Esophagus muscularis mucosa (tissue), 4 donors: ENCODE results near the gene FBN1. TPM values are rescaled to one million over a fixed set of nuclear protein-coding genes. Genes with fewer than 3 reads are reported as not detected.

ENCODE experiments used
- DNase-seq: peaks from one replicate; pipeline ENCODE4 v3.0.0-alpha.2; 2017; ENCODE audit errors: extremely low spot score
- H3K27ac ChIP-seq, 4 donors: fragments of 200-600 bp; sonication (generic); replicated peaks in 1 of 4; 1 replicate in 3 of 4; 2 replicates in 1 of 4; pipeline ENCODE4 v1.5.1; 2016 to 2019; ENCODE audit warnings: mild to moderate bottlenecking in 1 of 4
- H3K27me3 ChIP-seq, 4 donors: fragments of 200-600 bp; sonication (generic); one replicate each; pipeline versions ENCODE4 v1.5.1 to v1.6.0; 2016 to 2019
- H3K36me3 ChIP-seq, 4 donors: fragments of 200-600 bp; sonication (generic); one replicate each; pipeline ENCODE4 v1.5.1; 2016 to 2019
- H3K4me1 ChIP-seq, 4 donors: fragments of 200-600 bp; sonication (generic); one replicate each; pipeline ENCODE4 v1.5.1; 2016 to 2019
- H3K4me3 ChIP-seq, 4 donors: fragments of 200-600 bp; sonication (generic); 1 replicate in 2 of 4; 2 replicates in 2 of 4; pipeline ENCODE4 v1.5.1; 2016 to 2019; ENCODE audit warnings: mild to moderate bottlenecking in 4 of 4, moderate library complexity in 1 of 4
- H3K9me3 ChIP-seq, 4 donors: fragments of 200-600 bp; sonication (generic); 1 replicate in 3 of 4; 2 replicates in 1 of 4; pipeline ENCODE4 v1.5.1; 2016 to 2019
- EP300 ChIP-seq: sonication (generic); formaldehyde crosslinking; IDR thresholded peaks from one replicate; pipeline ENCODE4 v1.6.1; 2017; ENCODE audit warnings: antibody characterized with exemption
- POLR2A ChIP-seq: fragments of 450-650 bp; IDR thresholded peaks from one replicate; pipeline ENCODE4 v1.6.1; 2017; ENCODE audit warnings: antibody characterized with exemption, moderate library complexity, mild to moderate bottlenecking, low read depth
- POLR2AphosphoS5 ChIP-seq, 2 donors: sonication (generic); formaldehyde crosslinking; IDR thresholded peaks; one replicate each; pipeline ENCODE4 v1.6.1; 2017; ENCODE audit warnings: antibody characterized with exemption in 2 of 2
- WGBS: methylation state at CpG from one replicate; pipeline ENCODE4 v1.1.5; 2018; 5-methylcytosine and 5-hydroxymethylcytosine counted together
- intact Hi-C: fragments of 100-400 bp; cut with DNase I; formaldehyde crosslinking; loops from one replicate; pipeline ENCODE4 v1.15.1; 2023
- total RNA-seq, 4 donors: library from RNA; depleted of rRNA; stranded (reverse); fragments of >200 nt; gene quantifications; one replicate each; pipeline versions ENCODE4 v1.1.0 to v1.2.1, GENCODE V29; 2016
- TF ChIP-seq, protein P1 (sequence below), 3 experiments: fragments of 200-600 bp in 2 of 3; fragments of 450-650 bp in 1 of 3; sonication (generic) in 2 of 3; IDR thresholded peaks; one replicate each; pipeline ENCODE4 v1.5.1; 2017 to 2019; ENCODE audit warnings: antibody characterized with exemption in 3 of 3, mild to moderate bottlenecking in 2 of 3, moderate library complexity in 1 of 3

FBN1 gene
- total RNA-seq, 4 donors from 2014 or later, result 159 to 253 (median 226) TPM

DNA sequence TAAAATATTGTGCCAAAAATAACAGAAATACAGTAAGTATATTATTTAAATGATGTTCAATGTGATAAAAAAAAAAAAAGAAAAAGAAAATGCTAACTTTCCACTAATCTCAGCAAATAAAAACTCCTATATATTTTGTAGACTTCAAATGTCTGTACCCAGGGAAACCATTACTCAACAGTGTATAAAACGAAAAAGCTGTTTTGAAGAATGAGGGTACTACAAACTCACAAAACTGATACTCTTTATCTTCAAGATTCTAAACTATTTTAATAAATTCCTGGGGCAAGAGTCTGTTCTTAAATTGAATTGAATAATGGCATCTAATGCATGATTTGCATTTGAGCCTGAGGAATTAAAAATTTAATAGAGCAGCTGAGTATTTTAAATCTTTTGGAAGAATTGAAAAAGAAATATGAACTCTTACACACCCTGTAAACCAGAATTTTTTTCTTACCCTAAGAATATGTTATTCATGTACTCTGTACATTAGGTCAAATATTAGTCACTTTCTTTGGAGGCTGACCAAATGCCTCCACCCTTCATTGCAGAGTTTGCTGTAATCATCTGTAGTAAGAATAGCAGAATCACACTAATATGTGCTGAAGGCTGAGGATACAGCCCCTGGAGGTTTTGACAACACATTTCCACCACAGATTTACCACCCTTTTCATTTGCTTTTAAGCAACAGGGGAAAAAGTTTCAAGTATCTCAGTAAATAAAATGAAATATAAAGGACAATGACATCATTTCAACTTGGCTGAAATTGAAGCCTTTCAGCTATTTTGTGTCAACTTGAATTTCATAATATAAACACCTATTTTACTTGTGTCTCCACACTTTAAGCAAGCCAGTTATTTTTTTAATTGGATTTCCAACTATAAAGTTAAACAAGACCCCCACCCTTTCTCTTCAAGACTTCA, 79.7 kb downstream of the FBN1 start:
- TF ChIP-seq, protein P1, sequence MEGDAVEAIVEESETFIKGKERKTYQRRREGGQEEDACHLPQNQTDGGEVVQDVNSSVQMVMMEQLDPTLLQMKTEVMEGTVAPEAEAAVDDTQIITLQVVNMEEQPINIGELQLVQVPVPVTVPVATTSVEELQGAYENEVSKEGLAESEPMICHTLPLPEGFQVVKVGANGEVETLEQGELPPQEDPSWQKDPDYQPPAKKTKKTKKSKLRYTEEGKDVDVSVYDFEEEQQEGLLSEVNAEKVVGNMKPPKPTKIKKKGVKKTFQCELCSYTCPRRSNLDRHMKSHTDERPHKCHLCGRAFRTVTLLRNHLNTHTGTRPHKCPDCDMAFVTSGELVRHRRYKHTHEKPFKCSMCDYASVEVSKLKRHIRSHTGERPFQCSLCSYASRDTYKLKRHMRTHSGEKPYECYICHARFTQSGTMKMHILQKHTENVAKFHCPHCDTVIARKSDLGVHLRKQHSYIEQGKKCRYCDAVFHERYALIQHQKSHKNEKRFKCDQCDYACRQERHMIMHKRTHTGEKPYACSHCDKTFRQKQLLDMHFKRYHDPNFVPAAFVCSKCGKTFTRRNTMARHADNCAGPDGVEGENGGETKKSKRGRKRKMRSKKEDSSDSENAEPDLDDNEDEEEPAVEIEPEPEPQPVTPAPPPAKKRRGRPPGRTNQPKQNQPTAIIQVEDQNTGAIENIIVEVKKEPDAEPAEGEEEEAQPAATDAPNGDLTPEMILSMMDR (IDR thresholded peaks at IDR 0.05), result no peak
- peak in 1 of 2 donors; percentile 22 for TF ChIP-seq POLR2AphosphoS5 (IDR thresholded peaks at IDR 0.05)
- no peak for TF ChIP-seq EP300
- no peak for DNase-seq
- Histone ChIP-seq H3K4me3 (no peak overlapping the region), H3K9me3 (no peaks in the 10 kb centered on the region), H3K36me3 (no peaks in the 10 kb centered on the region), H3K27me3 (no peaks in the 10 kb centered on the region), H3K27ac (peak overlapping the region; percentile 4 to 46 (median 36)), H3K4me1 (peaks cover 21 to 61% (median 48%) of the 10 kb centered on the region in 4 donors)
- WGBS, result 49% methylated on average over 1 of the region's 1 CpG
- intact Hi-C loops, result no loop called here

- H3K27ac ChIP-seq, result no peak overlapping the region
- no peak overlapping the region for H3K4me3 ChIP-seq
- DNase-seq, result no peak
- H3K27me3 ChIP-seq, result no peaks in the 10 kb centered on the region
- TF ChIP-seq POLR2A (no peak), POLR2AphosphoS5 (IDR thresholded peaks at IDR 0.05) (no peak), EP300 (no peak)
- TF ChIP-seq, protein P1 (IDR thresholded peaks at IDR 0.05), result no peak
- H3K36me3 ChIP-seq, result no peaks in the 10 kb centered on the region
- H3K4me1 ChIP-seq, result peaks cover 23 to 64% (median 56%) of the 10 kb centered on the region in 4 donors
- H3K9me3 ChIP-seq, result no peaks in the 10 kb centered on the region
- 79% methylated on average over 4 of the region's 4 CpGs for WGBS
- intact Hi-C loops, result no loop called here
Measured at GRCh38 chr15:48564690-48565089, 80.8 kb downstream of the FBN1 start.

DNA sequence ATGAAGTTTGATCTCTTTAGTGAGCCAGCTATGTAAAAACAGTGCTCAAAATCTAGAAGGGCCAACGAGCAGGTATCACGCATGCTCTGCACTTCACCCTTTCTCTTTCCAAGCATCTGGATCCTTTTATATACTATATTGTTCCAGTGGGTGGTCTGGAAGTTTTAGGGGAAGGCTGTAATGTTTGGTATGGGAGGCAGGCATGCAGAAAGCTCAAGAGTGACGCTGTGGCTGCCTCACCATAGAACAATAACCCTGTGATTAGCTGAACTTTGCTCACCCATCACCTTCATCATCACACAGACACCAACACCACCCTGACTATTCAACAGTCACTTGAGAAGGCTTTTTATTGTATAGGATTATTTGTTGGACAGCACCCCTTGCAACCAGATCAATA, 81.6 kb downstream of the FBN1 start:
- intact Hi-C loops, result no loop called here
- Histone ChIP-seq H3K27ac (no peak overlapping the region), H3K36me3 (no peaks in the 10 kb centered on the region), H3K9me3 (no peaks in the 10 kb centered on the region), H3K4me1 (peaks cover 26 to 71% (median 63%) of the 10 kb centered on the region in 4 donors), H3K27me3 (no peaks in the 10 kb centered on the region), H3K4me3 (no peak overlapping the region)
- 94% methylated on average over 3 of the region's 3 CpGs for WGBS
- no peak for DNase-seq
- TF ChIP-seq, protein P1 (IDR thresholded peaks at IDR 0.05), result no peak
- no peak for TF ChIP-seq EP300
- TF ChIP-seq POLR2A, result no peak
- no peak for TF ChIP-seq POLR2AphosphoS5 (IDR thresholded peaks at IDR 0.05)

GRCh38 chr15:48560321-48561051, 85.0 kb downstream of the FBN1 start:
- H3K4me1 ChIP-seq, result peaks cover 27 to 90% (median 82%) of the 10 kb centered on the region in 4 donors
- no peak for DNase-seq
- WGBS, result 84% methylated on average over 7 of the region's 7 CpGs
- no peak overlapping the region for H3K4me3 ChIP-seq
- H3K27me3 ChIP-seq, result no peaks in the 10 kb centered on the region
- intact Hi-C loops, result no loop called here
- no peaks in the 10 kb centered on the region for H3K9me3 ChIP-seq
- H3K27ac ChIP-seq, result peak overlapping the region; percentile 77 to 81 (median 80)
- TF ChIP-seq POLR2AphosphoS5 (IDR thresholded peaks at IDR 0.05) (peak in 1 of 2 donors; percentile 6), POLR2A (no peak)
- H3K36me3 ChIP-seq, result no peaks in the 10 kb centered on the region

DNA sequence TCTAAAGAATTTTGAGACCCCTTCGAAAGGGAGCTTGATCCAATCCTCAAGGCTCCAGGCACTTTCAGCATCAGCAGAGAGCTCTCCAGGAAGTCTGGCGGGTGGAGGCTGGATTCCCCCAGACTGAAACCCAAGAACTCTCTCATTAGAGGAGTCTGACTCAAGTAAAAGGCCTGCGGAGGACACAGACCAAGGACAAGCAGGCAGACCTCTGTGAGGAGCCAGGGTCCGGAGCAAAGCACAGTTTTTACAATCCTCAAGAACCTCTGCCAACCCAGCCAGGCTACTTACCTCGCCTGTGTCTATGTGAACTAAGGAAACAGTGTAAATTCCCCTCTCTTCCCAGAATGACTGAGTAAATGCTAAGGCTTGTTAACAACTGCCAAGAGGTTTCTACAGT, 86.2 kb downstream of the FBN1 start:
- intact Hi-C loops, result loop anchor here (5.0 kb wide), 1 partner anchor 58 kb away; no protein-coding TSS in a partner anchor
- Histone ChIP-seq H3K4me3 (peak overlapping the region in 3 of 4 donors; percentile 5 to 32 (median 6)), H3K9me3 (no peaks in the 10 kb centered on the region), H3K36me3 (no peaks in the 10 kb centered on the region), H3K27me3 (no peaks in the 10 kb centered on the region), H3K27ac (peak overlapping the region; percentile 77 to 81 (median 80)), H3K4me1 (peaks cover 26 to 90% (median 86%) of the 10 kb centered on the region in 4 donors)
- TF ChIP-seq POLR2AphosphoS5 (IDR thresholded peaks at IDR 0.05), result peak in 1 of 2 donors; percentile 5
- TF ChIP-seq, protein P1 (IDR thresholded peaks at IDR 0.05), result no peak
- DNase-seq, result no peak
- WGBS, result 38% methylated on average over 5 of the region's 5 CpGs
